Heart left ventricle (tissue), 16 donors: ENCODE data around the gene MPST. TPM values are rescaled to one million over a fixed set of nuclear protein-coding genes. Genes with fewer than 3 reads are reported as not detected.

Source experiments
- ATAC-seq, 4 donors: fragments of 200-7000 bp; cut with Tn5 transposase; one replicate each; pipeline ENCODE4 v1.9.1; 2020 to 2022; ENCODE audit warnings: moderate library complexity in 4 of 4, mild to moderate bottlenecking in 3 of 4, moderate number of reproducible peaks in 1 of 4
- DNase-seq, 5 donors: peaks; one replicate each; pipeline ENCODE4 v3.0.0-alpha.2; 2020
- H3K27ac ChIP-seq, 12 donors: fragments of 200-600 bp; sonication (generic) in 4 of 12; one replicate each; pipeline versions ENCODE4 v1.5.0 to v1.8.0; 2016 to 2022; ENCODE audit warnings: mild to moderate bottlenecking in 2 of 12
- H3K27me3 ChIP-seq, 9 donors: fragments of 200-600 bp; sonication (generic) in 2 of 9; one replicate each; pipeline versions ENCODE4 v1.5.1 to v1.8.0; 2016 to 2022; ENCODE audit warnings: mild to moderate bottlenecking in 3 of 9
- H3K36me3 ChIP-seq, 9 donors: fragments of 200-600 bp; sonication (generic) in 2 of 9; one replicate each; pipeline versions ENCODE4 v1.5.0 to v1.8.0; 2018 to 2022; ENCODE audit warnings: mild to moderate bottlenecking in 2 of 9
- H3K4me1 ChIP-seq, 12 donors: fragments of 200-600 bp; sonication (generic) in 4 of 12; one replicate each; pipeline versions ENCODE4 v1.5.0 to v1.8.0; 2016 to 2022; ENCODE audit warnings: mild to moderate bottlenecking in 3 of 12
- H3K4me3 ChIP-seq, 12 donors: fragments of 200-600 bp; sonication (generic) in 4 of 12; one replicate each; pipeline versions ENCODE4 v1.5.0 to v1.8.0; 2017 to 2022; ENCODE audit warnings: mild to moderate bottlenecking in 9 of 12, moderate library complexity in 4 of 12
- H3K9me3 ChIP-seq, 12 donors: fragments of 200-600 bp; sonication (generic) in 4 of 12; one replicate each; pipeline versions ENCODE4 v1.5.0 to v1.8.0; 2016 to 2022; ENCODE audit warnings: mild to moderate bottlenecking in 1 of 12
- CTCF ChIP-seq, 12 donors: fragments of 200-600 bp; sonication (generic) in 4 of 12; IDR thresholded peaks; one replicate each; pipeline versions ENCODE4 v1.5.0 to v1.8.0; 2018 to 2022; ENCODE audit warnings: antibody characterized with exemption in 12 of 12, mild to moderate bottlenecking in 5 of 12
- POLR2A ChIP-seq, 2 donors: fragments of 450-650 bp; IDR thresholded peaks; one replicate each; pipeline ENCODE4 v1.6.1; 2017; ENCODE audit warnings: antibody characterized with exemption in 2 of 2, mild to moderate bottlenecking in 2 of 2, moderate library complexity in 2 of 2
- WGBS, 4 donors: extraction: QIAGEN DNeasy Blood & Tissue Kit in 2 of 4; methylation state at CpG; one replicate each; pipeline versions ENCODE4 v1.1.5 to v1.1.7; 2013 to 2018; 5-methylcytosine and 5-hydroxymethylcytosine counted together
- intact Hi-C, 10 donors: fragments of 100-400 bp; cut with DNase I; formaldehyde crosslinking; loops; one replicate each; pipeline versions ENCODE4 v1.11.1 to v1.14.2; 2022
- polyA plus RNA-seq, 2 donors: library from polyadenylated mRNA; stranded (reverse); fragments of 200-250 nt; gene quantifications; one replicate each; pipeline ENCODE4 v1.2.3, GENCODE V29; 2013
- total RNA-seq, 9 donors: library from RNA; depleted of rRNA in 2 of 9; stranded (reverse); fragments of >200 nt in 2 of 9; fragmentation: NEBNext Ultra II Directional in 3 of 9; extraction: Animal tissue kit (Norgen Biotek cat#: 25700) in 3 of 9; gene quantifications; one replicate each; pipeline versions ENCODE4 v1.1.0 to v1.2.4, GENCODE V29; 2016 to 2023
- donor health status: ischemic (EF 13 %, LVEDD 7.1; RV severe dilation, severe dysfunction).
- donor health status: healthy with polysubstance abuse.
- donor health status: DM: no; HTN: yes; CAD: no.
- donor health status: DM: no; HTN: no; CAD: no.
- donor health status: ischemic (EF 25% LVEDD 6.9; RV normal size, moderate dysfunction).
- donor health status: ischemic (EF 25% LVEDD 5.7; RV mildly dilated, moderate dysfunction).
- donor health status: healthy.
- donor health status: DM: yes; HTN: yes; CAD: no.
- donor health status: ischemic (EF 35%, LVEDD 5.7; RV mildly dilated, moderate dysfunction).
- donor health status: nonischemic (EF 11% LVEDD 7.7; RV severe dilation, severe dysfunction).
- donor health status: DM: yes; HTN: yes; CAD: no.
- donor health status: PGD.
- donor health status: ischemic (EF 29% LVEDD 5.4; RV normal size, mild dysfunction).
- donor health status: nonischemic (EF 23%, LVEDD 6.1; RV moderate dilation, normal function).

The MPST gene
- total and polyA plus RNA-seq, 11 donors, result 27.5 to 157 (median 59.9) TPM

GRCh38 chr22:36981247-36981775 lies 38.2 kb upstream of the MPST start:
- peaks cover 0 to 21% (median 4%) of the 10 kb centered on the region in 9 donors for H3K27me3 ChIP-seq

GRCh38 chr22:36982136-36982535 lies 37.4 kb upstream of the MPST start:
- no peak overlapping the region for H3K27ac ChIP-seq
- no peak for TF ChIP-seq CTCF (IDR thresholded peaks at IDR 0.05)
- TF ChIP-seq POLR2A (IDR thresholded peaks at IDR 0.05), result no peak
- DNase-seq, result no peak
- intact Hi-C loops, result loop anchor here in 1 of 10 donors (5.0 kb wide), 1 partner anchor 125 kb away; no protein-coding TSS in a partner anchor
- ATAC-seq, result no peak
- no peaks in the 10 kb centered on the region for H3K36me3 ChIP-seq
- WGBS, 4 donors, result 51 to 62% (median 56%) methylated on average over 5 of the region's 5 CpGs
- H3K4me3 ChIP-seq, result no peak overlapping the region
- peaks cover 0 to 9% (median 3%) of the 10 kb centered on the region in 12 donors for H3K4me1 ChIP-seq
- peaks cover 0 to 21% (median 4%) of the 10 kb centered on the region in 9 donors for H3K27me3 ChIP-seq
- H3K9me3 ChIP-seq, result peaks cover 0 to 19% (median 13%) of the 10 kb centered on the region in 12 donors

More at GRCh38 chr22:36981247-36981775, 38.2 kb upstream of the MPST start:
- intact Hi-C loops, result loop anchor here in 1 of 10 donors (5.0 kb wide), 1 partner anchor 124 kb away; no protein-coding TSS in a partner anchor
- ATAC-seq (no peak), DNase-seq (no peak)
- no peak overlapping the region for H3K4me3 ChIP-seq
- 75 to 81% (median 78%) methylated on average over 16 of the region's 16 CpGs for WGBS, 4 donors
- no peak for TF ChIP-seq CTCF (IDR thresholded peaks at IDR 0.05)
- H3K4me1 ChIP-seq, result peaks cover 0 to 9% (median 3%) of the 10 kb centered on the region in 12 donors
- no peak overlapping the region for H3K27ac ChIP-seq
- peaks cover 0 to 13% (median 11%) of the 10 kb centered on the region in 12 donors for H3K9me3 ChIP-seq
- no peaks in the 10 kb centered on the region for H3K36me3 ChIP-seq

GRCh38 chr22:36985211-36985889 lies 34.2 kb upstream of the MPST start:
- DNase-seq (no peak), ATAC-seq (no peak)
- Histone ChIP-seq H3K4me3 (no peak overlapping the region), H3K27ac (no peak overlapping the region), H3K36me3 (no peaks in the 10 kb centered on the region), H3K9me3 (peaks cover 0 to 19% (median 13%) of the 10 kb centered on the region in 12 donors), H3K27me3 (peaks cover 0 to 44% (median 8%) of the 10 kb centered on the region in 9 donors), H3K4me1 (no peaks in the 10 kb centered on the region)
- TF ChIP-seq CTCF (IDR thresholded peaks at IDR 0.05) (no peak), POLR2A (IDR thresholded peaks at IDR 0.05) (no peak)
- whole genome bisulfite sequencing, 4 donors, result 89 to 91% (median 90%) methylated on average over 10 of the region's 10 CpGs
- intact Hi-C loops, result no loop called here

GRCh38 chr22:36986242-36986821 lies 33.2 kb upstream of the MPST start:
- Histone ChIP-seq H3K27ac (no peak overlapping the region), H3K4me1 (no peaks in the 10 kb centered on the region), H3K9me3 (peaks cover 0 to 19% (median 13%) of the 10 kb centered on the region in 12 donors), H3K4me3 (no peak overlapping the region), H3K27me3 (peaks cover 0 to 54% (median 13%) of the 10 kb centered on the region in 9 donors), H3K36me3 (no peaks in the 10 kb centered on the region)
- ATAC-seq, result no peak
- intact Hi-C loops, result no loop called here
- WGBS, 4 donors, result 53 to 60% (median 57%) methylated on average over 8 of the region's 8 CpGs
- DNase-seq, result no peak
- no peak for TF ChIP-seq POLR2A (IDR thresholded peaks at IDR 0.05)
- TF ChIP-seq CTCF (IDR thresholded peaks at IDR 0.05), result peak in 11 of 12 donors; percentile 12 to 53 (median 41)
